Thymus (tissue), 11 donors: ENCODE results near the gene TCF7L1. TPM values are rescaled to one million over a fixed set of nuclear protein-coding genes. Genes with fewer than 3 reads are reported as not detected.

Experiments
- DNase-seq, 9 donors: peaks; one replicate each; pipeline ENCODE4 v3.0.0-alpha.2; 2013; ENCODE audit warnings: low spot score in 9 of 9, low read depth in 6 of 9, missing footprints in 1 of 9
- H3K27ac ChIP-seq, 2 donors: one replicate each; pipeline ENCODE4 v1.5.1; 2013; ENCODE audit warnings: control low read depth in 1 of 2, low read depth in 1 of 2, low read length in 1 of 2, mild to moderate bottlenecking in 1 of 2, moderate library complexity in 1 of 2
- H3K27me3 ChIP-seq, 2 donors: one replicate each; pipeline ENCODE4 v1.5.1; 2013; ENCODE audit warnings: low read length in 1 of 2; ENCODE audit not compliant: control insufficient read depth in 2 of 2, insufficient read depth in 1 of 2
- H3K36me3 ChIP-seq, 2 donors: one replicate each; pipeline ENCODE4 v1.5.1; 2013; ENCODE audit warnings: low read length in 1 of 2, mild to moderate bottlenecking in 1 of 2, moderate library complexity in 1 of 2; ENCODE audit not compliant: control insufficient read depth in 2 of 2, insufficient read depth in 2 of 2
- H3K4me1 ChIP-seq, 2 donors: one replicate each; pipeline ENCODE4 v1.5.1; 2013; ENCODE audit warnings: low read length in 2 of 2; ENCODE audit not compliant: control insufficient read depth in 2 of 2, insufficient read depth in 2 of 2
- H3K4me3 ChIP-seq, 2 donors: one replicate each; pipeline ENCODE4 v1.5.1; 2013; ENCODE audit warnings: low read length in 2 of 2, control low read depth in 1 of 2, mild to moderate bottlenecking in 1 of 2
- H3K9me3 ChIP-seq, 2 donors: one replicate each; pipeline ENCODE4 v1.5.1; 2013; ENCODE audit warnings: low read length in 1 of 2, mild to moderate bottlenecking in 1 of 2; ENCODE audit not compliant: control insufficient read depth in 2 of 2, insufficient read depth in 1 of 2
- WGBS: extraction: QIAGEN DNeasy Blood & Tissue Kit; methylation state at CpG from one replicate; pipeline ENCODE4 v1.1.7; 2013; 5-methylcytosine and 5-hydroxymethylcytosine counted together
- polyA plus RNA-seq: library from polyadenylated mRNA; stranded (reverse); fragments of 200-250 nt; gene quantifications from one replicate; pipeline ENCODE4 v1.2.3, GENCODE V29; 2013
- total RNA-seq: library from RNA; stranded (reverse); fragments of 120-200 nt; gene quantifications from one replicate; pipeline ENCODE4 v1.2.4, GENCODE V29; 2013
- donor health status: healthy.

TCF7L1 gene
- total and polyA plus RNA-seq, 2 donors, result 0.90 to 6.6 TPM

- no peak for DNase-seq
- 94% methylated on average over 3 of the region's 3 CpGs for WGBS
- Histone ChIP-seq H3K27me3 (no peaks in the 10 kb centered on the region), H3K4me3 (no peak overlapping the region), H3K36me3 (no peaks in the 10 kb centered on the region), H3K9me3 (no peaks in the 10 kb centered on the region), H3K27ac (no peak overlapping the region), H3K4me1 (peaks cover 0 to 10% of the 10 kb centered on the region in 2 donors)
Observed at GRCh38 chr2:85183076-85183475, 49.9 kb downstream of the TCF7L1 start.

GRCh38 chr2:85183479-85183878 lies 50.3 kb downstream of the TCF7L1 start:
- no peaks in the 10 kb centered on the region for H3K36me3 ChIP-seq
- 97% methylated on average over 4 of the region's 4 CpGs for WGBS
- DNase-seq, result no peak

GRCh38 chr2:85184231-85184630 lies 51.0 kb downstream of the TCF7L1 start:
- Histone ChIP-seq H3K4me3 (no peak overlapping the region), H3K4me1 (peaks cover 0 to 10% of the 10 kb centered on the region in 2 donors), H3K36me3 (no peaks in the 10 kb centered on the region), H3K27me3 (no peaks in the 10 kb centered on the region), H3K27ac (no peak overlapping the region), H3K9me3 (no peaks in the 10 kb centered on the region)
- no peak for DNase-seq
- 98% methylated on average over 9 of the region's 9 CpGs for WGBS

More at GRCh38 chr2:85183479-85183878, 50.3 kb downstream of the TCF7L1 start:
- Histone ChIP-seq H3K27ac (no peak overlapping the region), H3K27me3 (no peaks in the 10 kb centered on the region), H3K4me1 (peaks cover 0 to 10% of the 10 kb centered on the region in 2 donors), H3K9me3 (no peaks in the 10 kb centered on the region), H3K4me3 (no peak overlapping the region)

DNA sequence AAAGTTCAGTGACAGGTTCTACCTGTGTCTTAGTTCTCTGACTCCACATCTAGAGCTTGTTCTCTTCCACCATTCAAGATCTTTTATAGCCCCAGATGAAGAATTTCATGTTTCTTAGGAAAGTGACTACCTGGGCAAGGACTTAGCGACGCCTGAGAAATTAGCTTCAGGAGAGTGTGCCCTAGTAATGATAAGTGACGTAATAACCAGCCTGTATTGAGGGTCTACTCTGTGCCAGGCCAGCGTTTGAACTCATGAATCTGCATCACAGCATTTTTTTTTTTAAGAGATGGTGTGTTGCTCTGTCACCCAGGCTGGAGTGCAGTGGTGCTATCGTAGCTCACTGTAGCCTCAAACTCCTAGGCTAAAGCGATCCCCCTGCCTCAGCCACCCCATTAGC lies 51.8 kb downstream of the TCF7L1 start:
- H3K27me3 ChIP-seq, result no peaks in the 10 kb centered on the region

GRCh38 chr2:85185431-85185940 lies 52.3 kb downstream of the TCF7L1 start:
- H3K4me1 ChIP-seq, result peaks cover 0 to 3% of the 10 kb centered on the region in 2 donors
- H3K4me3 ChIP-seq, result no peak overlapping the region
- no peaks in the 10 kb centered on the region for H3K9me3 ChIP-seq
- WGBS, result 80% methylated on average over 7 of the region's 7 CpGs
- no peak for DNase-seq
- no peak overlapping the region for H3K27ac ChIP-seq
- H3K36me3 ChIP-seq, result no peaks in the 10 kb centered on the region
- no peaks in the 10 kb centered on the region for H3K27me3 ChIP-seq

More for the DNA sequence above, 51.8 kb downstream of the TCF7L1 start:
- no peak overlapping the region for H3K4me3 ChIP-seq
- no peak overlapping the region for H3K27ac ChIP-seq
- no peak for DNase-seq
- no peaks in the 10 kb centered on the region for H3K9me3 ChIP-seq
- WGBS, result 97% methylated on average over 6 of the region's 6 CpGs
- peaks cover 0 to 8% of the 10 kb centered on the region in 2 donors for H3K4me1 ChIP-seq
- no peaks in the 10 kb centered on the region for H3K36me3 ChIP-seq

DNA sequence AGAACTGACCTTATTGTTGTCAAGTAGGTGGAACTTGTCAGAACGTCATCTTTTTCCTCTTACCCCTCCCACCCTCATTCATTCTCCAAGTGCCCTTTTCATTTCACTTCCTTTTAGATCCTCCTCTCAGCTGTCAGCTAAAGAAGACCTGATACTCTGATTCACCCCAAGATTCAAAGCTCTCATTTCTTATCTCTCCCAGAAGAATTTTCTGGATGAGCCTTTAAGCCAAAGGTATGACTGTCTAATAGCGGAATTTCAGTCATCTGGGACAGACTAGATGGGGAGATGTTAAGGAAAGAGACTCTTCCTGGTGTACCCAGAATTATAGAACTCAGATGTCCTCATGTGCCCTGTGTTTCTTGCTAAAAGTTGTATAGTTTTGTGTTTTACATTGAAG lies 53.9 kb downstream of the TCF7L1 start:
- no peaks in the 10 kb centered on the region for H3K9me3 ChIP-seq
- H3K4me1 ChIP-seq, result no peaks in the 10 kb centered on the region
- H3K36me3 ChIP-seq, result no peaks in the 10 kb centered on the region
- 85% methylated on average over 2 of the region's 2 CpGs for WGBS
- no peaks in the 10 kb centered on the region for H3K27me3 ChIP-seq
- H3K27ac ChIP-seq, result no peak overlapping the region
- no peak overlapping the region for H3K4me3 ChIP-seq
- DNase-seq, result no peak

DNA sequence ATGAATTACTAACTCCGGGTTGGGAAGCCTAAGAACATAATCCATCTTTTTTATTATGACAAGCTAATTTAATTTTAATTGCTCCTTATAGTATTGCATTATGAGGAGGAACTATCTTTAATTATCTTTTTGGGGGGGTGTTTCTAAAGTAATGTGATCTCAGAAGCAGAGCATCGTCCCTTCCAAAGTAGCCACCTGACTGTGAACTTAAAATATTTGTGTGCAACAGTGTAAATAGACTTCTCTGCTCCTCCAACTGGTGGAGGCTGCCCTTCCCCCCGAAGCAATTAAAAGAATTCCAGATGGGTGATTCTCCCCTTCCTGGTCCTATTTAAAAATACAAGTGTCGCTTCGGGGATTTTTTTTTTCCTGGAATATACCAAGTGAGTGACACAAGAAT lies 55.7 kb downstream of the TCF7L1 start:
- DNase-seq, result no peak
- WGBS, result 89% methylated on average over 5 of the region's 5 CpGs
- Histone ChIP-seq H3K4me3 (no peak overlapping the region), H3K4me1 (no peaks in the 10 kb centered on the region), H3K27ac (no peak overlapping the region), H3K36me3 (no peaks in the 10 kb centered on the region), H3K9me3 (no peaks in the 10 kb centered on the region), H3K27me3 (no peaks in the 10 kb centered on the region)

GRCh38 chr2:85189606-85190270 lies 56.5 kb downstream of the TCF7L1 start:
- H3K9me3 ChIP-seq, result no peaks in the 10 kb centered on the region
- H3K4me1 ChIP-seq, result no peaks in the 10 kb centered on the region
- no peak overlapping the region for H3K4me3 ChIP-seq
- WGBS, result 95% methylated on average over 12 of the region's 12 CpGs
- H3K27me3 ChIP-seq, result no peaks in the 10 kb centered on the region
- H3K27ac ChIP-seq, result no peak overlapping the region
- no peaks in the 10 kb centered on the region for H3K36me3 ChIP-seq
- no peak for DNase-seq

- no peak for DNase-seq
- H3K4me1 ChIP-seq, result no peaks in the 10 kb centered on the region
- H3K27me3 ChIP-seq, result no peaks in the 10 kb centered on the region
- no peaks in the 10 kb centered on the region for H3K9me3 ChIP-seq
- WGBS, result 96% methylated on average over 2 of the region's 2 CpGs
- H3K27ac ChIP-seq, result no peak overlapping the region
- H3K4me3 ChIP-seq, result no peak overlapping the region
- H3K36me3 ChIP-seq, result no peaks in the 10 kb centered on the region
Observed at GRCh38 chr2:85191157-85191556, 58.0 kb downstream of the TCF7L1 start.
